Astrocyte (in vitro differentiated cells and primary cell): ENCODE measurements around the gene SPDEF. TPM values are rescaled to one million over a fixed set of nuclear protein-coding genes. Genes with fewer than 3 reads are reported as not detected.

Experiments used
- DNase-seq: peaks from one replicate; pipeline ENCODE4 v3.0.0-alpha.2; 2010; ENCODE audit warnings: low read depth
- FAIRE-seq: peaks from 2 replicates; lab custom pipeline; 2011; peaks lifted over from hg19 to GRCh38; lab: Jason Lieb, UNC
- H2AFZ ChIP-seq: 2 replicates; pipeline ENCODE4 v1.6.0; 2012; ENCODE audit warnings: low read depth, low read length, inconsistent platforms
- H3K27ac ChIP-seq: 2 replicates; pipeline ENCODE4 v1.5.1; 2011; ENCODE audit warnings: low read depth, low read length, inconsistent platforms
- H3K27me3 ChIP-seq: 2 replicates; pipeline ENCODE4 v1.6.0; 2011; ENCODE audit warnings: low read length, inconsistent platforms; ENCODE audit not compliant: insufficient read depth
- H3K36me3 ChIP-seq: 2 replicates; pipeline ENCODE4 v1.5.1; 2011; ENCODE audit warnings: low read length, inconsistent platforms; ENCODE audit not compliant: insufficient read depth
- H3K4me1 ChIP-seq: 2 replicates; pipeline ENCODE4 v1.5.1; 2011; ENCODE audit warnings: low read length, inconsistent platforms; ENCODE audit not compliant: insufficient read depth
- H3K4me2 ChIP-seq: 2 replicates; pipeline ENCODE4 v1.6.0; 2012; ENCODE audit warnings: low read length, inconsistent platforms
- H3K4me3 ChIP-seq: 2 replicates; pipeline ENCODE4 v1.5.1; 2011; ENCODE audit warnings: low read depth, mild to moderate bottlenecking, low read length, inconsistent platforms; ENCODE audit not compliant: insufficient read depth
- H3K79me2 ChIP-seq: 2 replicates; pipeline ENCODE4 v1.6.0; 2012; ENCODE audit warnings: mild to moderate bottlenecking, low read length, inconsistent platforms; ENCODE audit not compliant: insufficient read depth
- H3K9ac ChIP-seq: 2 replicates; pipeline ENCODE4 v1.6.0; 2012; ENCODE audit warnings: mild to moderate bottlenecking, low read length, inconsistent platforms
- H3K9me3 ChIP-seq: 2 replicates; pipeline ENCODE4 v1.5.1; 2012; ENCODE audit warnings: low read depth, mild to moderate bottlenecking, low read length, inconsistent platforms; ENCODE audit not compliant: insufficient read depth
- H4K20me1 ChIP-seq: 2 replicates; pipeline ENCODE4 v1.6.0; 2012; ENCODE audit warnings: low read length, inconsistent platforms; ENCODE audit not compliant: insufficient read depth
- H3K27ac Mint-ChIP-seq: one replicate; pipeline ENCODE4 v1.8.0; 2021; ENCODE audit warnings: mild to moderate bottlenecking, mixed read lengths; ENCODE audit not compliant: unreplicated experiment
- H3K27me3 Mint-ChIP-seq: one replicate; pipeline ENCODE4 v1.8.0; 2021; ENCODE audit warnings: low read depth, mixed read lengths; ENCODE audit not compliant: unreplicated experiment
- H3K36me3 Mint-ChIP-seq: one replicate; pipeline ENCODE4 v1.8.0; 2021; ENCODE audit warnings: low read depth, mixed read lengths; ENCODE audit not compliant: unreplicated experiment
- H3K4me1 Mint-ChIP-seq: one replicate; pipeline ENCODE4 v1.8.0; 2021; ENCODE audit warnings: low read depth, mixed read lengths; ENCODE audit not compliant: unreplicated experiment
- H3K4me3 Mint-ChIP-seq: one replicate; pipeline ENCODE4 v1.8.0; 2021; ENCODE audit warnings: mild to moderate bottlenecking, moderate library complexity, mixed read lengths; ENCODE audit not compliant: unreplicated experiment
- H3K9me3 Mint-ChIP-seq: one replicate; pipeline ENCODE4 v1.8.0; 2021; ENCODE audit warnings: mild to moderate bottlenecking, mixed read lengths; ENCODE audit not compliant: unreplicated experiment
- CTCF ChIP-seq: IDR thresholded peaks from 2 replicates; pipeline ENCODE4 v1.5.1; 2011; ENCODE audit warnings: low read depth, mild to moderate bottlenecking, inconsistent platforms, low read length, moderate library complexity; ENCODE audit not compliant: insufficient read depth
- EZH2 ChIP-seq: IDR thresholded peaks from 2 replicates; pipeline ENCODE4 v1.6.1; 2012; ENCODE audit warnings: mild to moderate bottlenecking, low read length, inconsistent platforms; ENCODE audit not compliant: insufficient read depth
- total RNA-seq: library from RNA; stranded (reverse); gene quantifications from 2 replicates; pipeline ENCODE4 v1.2.1, GENCODE V29; 2021

The SPDEF gene
- total RNA-seq, 1 donor from 2014 or later: 0.16 TPM

GRCh38 chr6:34572585-34572984, 16.5 kb upstream of the SPDEF start:
- no peak overlapping the region for H3K27ac ChIP-seq
- no peaks in the 10 kb centered on the region for H3K9me3 Mint-ChIP-seq
- no peak overlapping the region for H3K9ac ChIP-seq
- no peak for DNase-seq
- H3K27me3 ChIP-seq: no peaks in the 10 kb centered on the region
- H3K4me1 ChIP-seq: no peaks in the 10 kb centered on the region
- peaks cover 2% of the 10 kb centered on the region for H3K36me3 Mint-ChIP-seq
- no peak for FAIRE-seq
- no peak overlapping the region for H3K27ac Mint-ChIP-seq
- no peak overlapping the region for H3K4me2 ChIP-seq
- H3K27me3 Mint-ChIP-seq: peaks cover 15% of the 10 kb centered on the region
- no peaks in the 10 kb centered on the region for H4K20me1 ChIP-seq
- H3K79me2 ChIP-seq: no peaks in the 10 kb centered on the region
- H3K4me1 Mint-ChIP-seq: no peaks in the 10 kb centered on the region
- no peak overlapping the region for H3K4me3 Mint-ChIP-seq
- no peaks in the 10 kb centered on the region for H3K9me3 ChIP-seq
- no peak overlapping the region for H3K4me3 ChIP-seq
- TF ChIP-seq EZH2 (no peak), CTCF (no peak)
- H3K36me3 ChIP-seq: no peaks in the 10 kb centered on the region
- H2AFZ ChIP-seq: no peak overlapping the region

GRCh38 chr6:34572021-34572420, 15.9 kb upstream of the SPDEF start:
- DNase-seq (no peak), FAIRE-seq (no peak)
- no peaks in the 10 kb centered on the region for H3K9me3 Mint-ChIP-seq
- Histone ChIP-seq H4K20me1 (no peaks in the 10 kb centered on the region), H3K9me3 (no peaks in the 10 kb centered on the region), H3K4me1 (no peaks in the 10 kb centered on the region), H3K27ac (no peak overlapping the region), H3K36me3 (no peaks in the 10 kb centered on the region), H3K9ac (no peak overlapping the region), H3K4me2 (no peak overlapping the region), H3K79me2 (no peaks in the 10 kb centered on the region), H3K4me3 (no peak overlapping the region), H3K27me3 (no peaks in the 10 kb centered on the region), H2AFZ (no peak overlapping the region)
- H3K4me1 Mint-ChIP-seq: no peaks in the 10 kb centered on the region
- H3K36me3 Mint-ChIP-seq: peaks cover 2% of the 10 kb centered on the region
- TF ChIP-seq EZH2: no peak
- TF ChIP-seq CTCF: no peak
- peaks cover 15% of the 10 kb centered on the region for H3K27me3 Mint-ChIP-seq
- H3K27ac Mint-ChIP-seq: no peak overlapping the region
- H3K4me3 Mint-ChIP-seq: no peak overlapping the region

GRCh38 chr6:34571388-34571787, 15.3 kb upstream of the SPDEF start:
- FAIRE-seq: no peak
- H3K36me3 Mint-ChIP-seq: peaks cover 2% of the 10 kb centered on the region
- Histone ChIP-seq H3K27me3 (no peaks in the 10 kb centered on the region), H3K4me1 (no peaks in the 10 kb centered on the region), H3K9me3 (no peaks in the 10 kb centered on the region), H3K36me3 (no peaks in the 10 kb centered on the region), H2AFZ (no peak overlapping the region), H3K4me3 (no peak overlapping the region), H3K4me2 (no peak overlapping the region), H3K79me2 (no peaks in the 10 kb centered on the region), H4K20me1 (no peaks in the 10 kb centered on the region), H3K27ac (no peak overlapping the region), H3K9ac (no peak overlapping the region)
- H3K9me3 Mint-ChIP-seq: no peaks in the 10 kb centered on the region
- H3K4me1 Mint-ChIP-seq: no peaks in the 10 kb centered on the region
- peaks cover 15% of the 10 kb centered on the region for H3K27me3 Mint-ChIP-seq
- no peak overlapping the region for H3K27ac Mint-ChIP-seq
- no peak overlapping the region for H3K4me3 Mint-ChIP-seq
- TF ChIP-seq EZH2: no peak
- TF ChIP-seq CTCF: no peak
- no peak for DNase-seq
